ENCODE measurements around the gene CDK13. TPM values are rescaled to one million over a fixed set of nuclear protein-coding genes. Genes with fewer than 3 reads are reported as not detected.
"Not testable (repeated sequence)": the region's sequence is repeated elsewhere in the genome, so short reads cannot be mapped to it uniquely, and the experiment has no call there.

CDK13 gene
- total RNA-seq, 3 donors from 2014 or later = 70.9 to 128 (median 95.4) TPM

GRCh38 chr7:39910108-39910869 lies 39.8 kb upstream of the CDK13 start:
- H3K27ac ChIP-seq = no peak overlapping the region
- H3K4me3 ChIP-seq = no peak overlapping the region
- no peak for TF ChIP-seq POLR2AphosphoS5 (IDR thresholded peaks at IDR 0.05)
- TF ChIP-seq CTCF (IDR thresholded peaks at IDR 0.05) = no peak
- TF ChIP-seq POLR2A (IDR thresholded peaks at IDR 0.05) = no peak
- no peaks in the 10 kb centered on the region for H3K36me3 ChIP-seq
- no peaks in the 10 kb centered on the region for H3K9me3 ChIP-seq
- no peak for DNase-seq (ENCODE audit: low spot score in 2 of 2)
- H3K4me1 ChIP-seq = no peaks in the 10 kb centered on the region
- intact Hi-C loops (cut with DNase I; ENCODE audit: low total_unique reads) = no loop called here
- no peaks in the 10 kb centered on the region for H3K27me3 ChIP-seq

- H3K4me3 ChIP-seq = no peak overlapping the region
- H3K27ac ChIP-seq = no peak overlapping the region
- DNase-seq (ENCODE audit: low spot score in 2 of 2) = no peak
- no peaks in the 10 kb centered on the region for H3K36me3 ChIP-seq
- intact Hi-C loops (cut with DNase I; ENCODE audit: low total_unique reads) = no loop called here
- H3K9me3 ChIP-seq = no peaks in the 10 kb centered on the region
- no peaks in the 10 kb centered on the region for H3K27me3 ChIP-seq
- H3K4me1 ChIP-seq = no peaks in the 10 kb centered on the region
- TF ChIP-seq CTCF (IDR thresholded peaks at IDR 0.05) = no peak
- TF ChIP-seq POLR2AphosphoS5 (IDR thresholded peaks at IDR 0.05) = no peak
- TF ChIP-seq POLR2A (IDR thresholded peaks at IDR 0.05) = no peak
These were observed 38.9 kb upstream of the CDK13 start for GRCh38 chr7:39911167-39911566.

GRCh38 chr7:39915847-39916246 lies 34.2 kb upstream of the CDK13 start:
- H3K4me3 ChIP-seq; H3K27ac ChIP-seq; H3K27me3 ChIP-seq; H3K9me3 ChIP-seq; DNase-seq (ENCODE audit: low spot score in 2 of 2); intact Hi-C loops (cut with DNase I; ENCODE audit: low total_unique reads); H3K4me1 ChIP-seq; H3K36me3 ChIP-seq: not testable (repeated sequence)

GRCh38 chr7:39919646-39920045 lies 30.4 kb upstream of the CDK13 start:
- Histone ChIP-seq H3K27me3 (no peaks in the 10 kb centered on the region), H3K9me3 (no peaks in the 10 kb centered on the region), H3K4me3 (no peak overlapping the region), H3K27ac (no peak overlapping the region), H3K4me1 (no peaks in the 10 kb centered on the region), H3K36me3 (no peaks in the 10 kb centered on the region)
- TF ChIP-seq POLR2A (IDR thresholded peaks at IDR 0.05) = no peak
- no peak for TF ChIP-seq CTCF (IDR thresholded peaks at IDR 0.05)
- TF ChIP-seq POLR2AphosphoS5 (IDR thresholded peaks at IDR 0.05) = no peak
- intact Hi-C loops (cut with DNase I; ENCODE audit: low total_unique reads) = no loop called here
- no peak for DNase-seq (ENCODE audit: low spot score in 2 of 2)

- no peaks in the 10 kb centered on the region for H3K9me3 ChIP-seq
- TF ChIP-seq POLR2A (IDR thresholded peaks at IDR 0.05) (no peak), CTCF (IDR thresholded peaks at IDR 0.05) (no peak), POLR2AphosphoS5 (IDR thresholded peaks at IDR 0.05) (no peak)
- no peaks in the 10 kb centered on the region for H3K36me3 ChIP-seq
- no peaks in the 10 kb centered on the region for H3K4me1 ChIP-seq
- no peak for DNase-seq (ENCODE audit: low spot score in 2 of 2)
- no peak overlapping the region for H3K4me3 ChIP-seq
- no peak overlapping the region for H3K27ac ChIP-seq
- intact Hi-C loops (cut with DNase I; ENCODE audit: low total_unique reads) = no loop called here
- no peaks in the 10 kb centered on the region for H3K27me3 ChIP-seq
These were observed 28.4 kb upstream of the CDK13 start for GRCh38 chr7:39921506-39922175.

Measured in breast epithelium (tissue), 4 donors.